AML-193 (cell line): ENCODE data around the gene SPDYE17.
"Not testable (repeated sequence)": the region's sequence is repeated elsewhere in the genome, so short reads cannot be mapped to it uniquely, and the experiment has no call there.

Experiments
- DNase-seq, 2 experiments: peaks; one replicate each; lab custom pipeline; 2025; lab: John Stamatoyannopoulos, UW

SPDYE17 gene

GRCh38 chr7:76998764-76999450 is 33.3 kb downstream of the SPDYE17 start:
- DNase-seq, result not testable (repeated sequence)

- DNase-seq, result no peak
These were observed 33.9 kb downstream of the SPDYE17 start for GRCh38 chr7:76998285-76998589.

- DNase-seq, result no peak
These were observed 34.5 kb downstream of the SPDYE17 start for GRCh38 chr7:76997381-76998284.

- not testable (repeated sequence) for DNase-seq
These were observed 35.2 kb downstream of the SPDYE17 start for GRCh38 chr7:76996932-76997331.

- not testable (repeated sequence) for DNase-seq
These were observed 37.9 kb downstream of the SPDYE17 start for GRCh38 chr7:76994286-76994685.

GRCh38 chr7:76993831-76994230 is 38.3 kb downstream of the SPDYE17 start:
- DNase-seq, result not testable (repeated sequence)

- DNase-seq, result not testable (repeated sequence)
These were observed 39.3 kb downstream of the SPDYE17 start for GRCh38 chr7:76992871-76993270.

- not testable (repeated sequence) for DNase-seq
These were observed 40.0 kb downstream of the SPDYE17 start for GRCh38 chr7:76992204-76992603.

- not testable (repeated sequence) for DNase-seq
These were observed 42.0 kb downstream of the SPDYE17 start for GRCh38 chr7:76990202-76990601.

GRCh38 chr7:76985924-76986717 is 46.0 kb downstream of the SPDYE17 start:
- DNase-seq, result not testable (repeated sequence)

- DNase-seq, result not testable (repeated sequence)
These were observed 47.4 kb downstream of the SPDYE17 start for GRCh38 chr7:76984784-76985136.

- DNase-seq, result not testable (repeated sequence)
These were observed 48.0 kb downstream of the SPDYE17 start for GRCh38 chr7:76983937-76984783.

- not testable (repeated sequence) for DNase-seq
These were observed 48.8 kb downstream of the SPDYE17 start for GRCh38 chr7:76983333-76983732.

GRCh38 chr7:76982501-76982900 is 49.7 kb downstream of the SPDYE17 start:
- not testable (repeated sequence) for DNase-seq

GRCh38 chr7:76981187-76981970 is 50.8 kb downstream of the SPDYE17 start:
- not testable (repeated sequence) for DNase-seq

- not testable (repeated sequence) for DNase-seq
These were observed 51.6 kb downstream of the SPDYE17 start for GRCh38 chr7:76980576-76980975.

- DNase-seq, result not testable (repeated sequence)
These were observed 54.3 kb downstream of the SPDYE17 start for GRCh38 chr7:76977761-76978367.

GRCh38 chr7:76974793-76975579 is 57.2 kb downstream of the SPDYE17 start:
- DNase-seq, result not testable (repeated sequence)

GRCh38 chr7:76974336-76974735 is 57.8 kb downstream of the SPDYE17 start:
- not testable (repeated sequence) for DNase-seq
